ENCODE measurements around the gene CEP135.
"Not testable (repeated sequence)": the region's sequence is repeated elsewhere in the genome, so short reads cannot be mapped to it uniquely, and the experiment has no call there.

The CEP135 gene

GRCh38 chr4:56028165-56028564 is 79.4 kb downstream of the CEP135 start:
- DNase-seq = no peak

DNA sequence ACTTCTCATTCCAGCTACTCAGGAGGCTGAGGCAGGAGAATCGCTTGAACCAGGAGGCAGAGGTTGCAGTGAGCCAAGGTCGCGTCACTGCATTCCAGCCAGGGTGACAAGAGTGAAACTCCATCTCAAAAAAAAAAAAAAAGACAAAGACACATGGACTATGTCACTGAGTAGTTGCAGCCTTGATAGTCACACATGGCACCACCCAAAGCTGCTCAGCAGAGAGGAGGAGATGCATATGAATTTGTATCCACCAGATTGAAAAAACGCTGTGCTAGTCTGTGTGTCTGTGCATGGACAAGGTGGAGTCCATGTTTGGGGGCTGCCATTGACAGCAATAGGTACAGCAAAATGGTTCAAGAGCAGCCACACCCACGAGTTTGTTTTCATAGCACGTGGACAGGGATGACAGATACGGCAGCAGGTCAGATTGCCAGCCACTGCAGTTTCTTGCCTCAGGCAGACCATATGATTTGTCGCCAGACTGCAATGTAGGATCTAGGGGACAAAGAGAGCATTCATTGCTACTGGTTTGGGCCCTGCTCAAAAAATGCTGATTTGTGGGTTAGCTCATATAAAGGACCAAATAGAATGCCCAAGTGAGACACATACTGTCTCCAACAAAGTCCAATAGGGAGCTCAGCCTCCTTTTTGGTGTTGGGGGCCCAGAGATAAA is 89.9 kb downstream of the CEP135 start:
- no peak for DNase-seq

GRCh38 chr4:56040842-56041241 is 92.1 kb downstream of the CEP135 start:
- no peak for DNase-seq

DNA sequence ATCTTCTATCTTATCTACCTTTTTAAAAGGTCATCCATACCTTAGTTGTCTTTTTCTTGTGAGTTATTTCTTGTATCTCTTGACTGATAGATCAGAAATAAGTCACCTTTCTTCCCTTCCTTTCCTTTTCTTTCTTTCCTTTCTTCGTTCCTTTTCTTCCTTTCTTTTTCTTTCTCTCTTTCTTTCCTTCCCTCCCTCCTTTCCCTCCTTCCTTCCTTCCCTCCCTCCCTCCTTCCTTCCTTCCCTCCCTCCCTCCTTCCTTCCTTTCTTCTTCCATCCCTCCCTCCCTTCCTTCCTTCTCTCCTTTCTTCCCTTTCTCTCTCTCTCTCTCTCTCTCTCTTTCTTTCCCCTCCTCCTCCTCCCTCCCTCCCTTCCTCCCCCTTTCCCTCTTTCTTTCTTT is 93.5 kb downstream of the CEP135 start:
- no peak for DNase-seq

GRCh38 chr4:56048383-56048701 is 99.6 kb downstream of the CEP135 start:
- no peak for DNase-seq

DNA sequence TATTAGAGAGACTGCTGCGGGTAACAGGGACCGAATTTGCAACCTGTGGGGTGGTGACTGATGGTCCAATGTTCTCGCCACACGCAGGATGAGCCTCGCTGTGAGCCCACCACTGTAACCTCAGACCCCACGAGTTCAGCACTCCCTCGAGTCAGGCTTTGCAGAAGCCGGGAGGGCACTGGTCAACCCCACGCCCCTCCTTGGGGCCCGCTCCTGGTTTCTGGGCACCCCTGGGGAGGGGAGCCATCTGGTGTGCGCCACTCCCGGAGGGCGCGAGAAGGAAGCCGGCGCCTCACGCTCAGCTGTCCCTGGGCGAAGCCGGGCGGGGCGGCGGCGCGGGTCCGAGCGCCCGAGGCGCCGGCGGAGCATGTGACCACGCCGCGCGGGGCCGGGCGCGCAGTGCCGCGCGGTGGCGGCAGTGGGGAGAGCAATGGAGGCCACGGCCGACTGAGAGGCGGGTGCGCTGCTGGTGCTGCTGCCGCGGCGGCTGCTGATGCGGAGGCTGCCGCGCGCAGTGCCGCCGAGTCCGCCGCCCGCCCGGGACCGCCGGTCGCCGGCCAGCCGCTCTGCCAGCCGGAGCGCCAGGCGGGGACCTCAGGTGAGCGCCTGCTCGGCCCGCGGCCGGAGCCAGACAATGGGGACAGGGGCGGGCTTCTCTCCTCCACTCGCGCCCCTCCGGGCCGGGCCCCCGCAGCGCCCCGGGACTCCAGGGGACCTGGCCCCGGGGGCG is 100.1 kb downstream of the CEP135 start:
- no peak for DNase-seq

DNA sequence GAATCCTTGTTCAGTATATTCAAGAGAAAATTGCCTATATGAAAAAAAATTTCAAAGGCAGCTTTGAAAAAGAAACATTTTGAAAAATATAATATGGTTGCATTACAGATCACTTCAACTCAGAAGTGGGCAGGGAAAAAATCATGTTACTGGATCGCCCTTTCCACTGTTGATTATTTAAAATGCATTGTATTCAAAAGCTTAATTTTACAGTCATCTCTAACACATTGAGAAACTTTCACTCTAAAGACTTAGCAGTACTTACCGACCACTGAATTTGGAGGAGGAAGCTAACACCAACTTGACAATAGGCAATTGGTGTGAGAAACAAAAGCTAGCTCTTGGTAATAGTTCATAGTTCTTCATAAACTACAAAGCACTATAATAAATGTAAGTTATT is 101.9 kb downstream of the CEP135 start:
- no peak for DNase-seq

GRCh38 chr4:56051029-56051709 is 102.4 kb downstream of the CEP135 start:
- DNase-seq = no peak

DNA sequence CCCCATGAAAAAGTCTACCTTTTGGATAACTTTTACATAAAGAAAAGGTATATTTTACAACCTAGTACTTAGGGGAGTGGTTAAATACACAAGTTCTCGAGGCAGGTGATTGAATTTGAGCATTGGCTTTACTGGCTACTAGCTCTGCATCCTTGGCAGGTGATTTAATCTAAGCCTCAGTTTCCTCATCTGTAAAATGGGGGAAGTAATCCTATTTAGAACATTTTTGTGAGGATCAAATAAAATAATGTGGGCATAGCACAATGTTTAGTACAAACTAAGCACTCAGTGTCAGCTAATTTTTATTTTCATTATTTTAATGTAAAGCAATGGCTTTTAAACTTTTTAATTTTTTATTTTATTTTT is 102.9 kb downstream of the CEP135 start:
- DNase-seq = no peak

DNA sequence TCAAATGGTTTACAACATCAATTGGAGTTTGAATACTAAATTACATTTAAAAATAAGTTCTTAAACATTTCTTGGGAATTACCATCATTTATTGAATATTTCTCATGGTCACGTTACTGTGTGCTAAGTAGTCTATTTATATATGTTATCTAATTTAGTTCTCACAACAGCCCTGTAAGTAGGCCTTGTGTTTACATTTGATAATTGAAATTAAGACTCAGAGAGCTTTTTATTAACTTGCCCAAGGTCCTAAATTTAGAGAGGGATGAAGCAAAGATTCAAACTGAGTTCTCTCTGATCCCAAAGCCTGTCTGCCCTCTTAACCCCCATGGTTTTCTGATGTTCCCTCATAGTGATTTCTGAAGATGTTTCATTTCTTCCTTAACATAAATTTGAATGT is 103.7 kb downstream of the CEP135 start:
- DNase-seq = no peak

DNA sequence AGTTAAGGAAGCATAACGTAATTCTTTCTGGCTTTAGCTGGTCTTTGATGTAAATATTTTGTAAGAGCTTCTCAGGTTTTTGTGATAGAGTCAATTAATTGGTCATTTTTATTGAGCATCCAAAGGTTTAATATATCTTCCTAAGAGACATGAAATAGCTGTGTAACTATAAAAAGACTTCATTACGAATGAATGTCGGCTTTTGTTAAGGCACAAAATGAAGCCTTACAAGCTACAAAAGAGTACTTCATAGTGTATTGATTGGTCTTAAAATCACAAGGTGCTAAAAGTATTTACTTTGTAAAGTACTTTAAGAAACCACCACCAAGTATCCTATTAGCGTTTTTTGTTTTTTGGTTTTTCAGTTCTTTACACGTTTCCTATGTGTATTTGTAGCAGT is 104.2 kb downstream of the CEP135 start:
- no peak for DNase-seq

DNA sequence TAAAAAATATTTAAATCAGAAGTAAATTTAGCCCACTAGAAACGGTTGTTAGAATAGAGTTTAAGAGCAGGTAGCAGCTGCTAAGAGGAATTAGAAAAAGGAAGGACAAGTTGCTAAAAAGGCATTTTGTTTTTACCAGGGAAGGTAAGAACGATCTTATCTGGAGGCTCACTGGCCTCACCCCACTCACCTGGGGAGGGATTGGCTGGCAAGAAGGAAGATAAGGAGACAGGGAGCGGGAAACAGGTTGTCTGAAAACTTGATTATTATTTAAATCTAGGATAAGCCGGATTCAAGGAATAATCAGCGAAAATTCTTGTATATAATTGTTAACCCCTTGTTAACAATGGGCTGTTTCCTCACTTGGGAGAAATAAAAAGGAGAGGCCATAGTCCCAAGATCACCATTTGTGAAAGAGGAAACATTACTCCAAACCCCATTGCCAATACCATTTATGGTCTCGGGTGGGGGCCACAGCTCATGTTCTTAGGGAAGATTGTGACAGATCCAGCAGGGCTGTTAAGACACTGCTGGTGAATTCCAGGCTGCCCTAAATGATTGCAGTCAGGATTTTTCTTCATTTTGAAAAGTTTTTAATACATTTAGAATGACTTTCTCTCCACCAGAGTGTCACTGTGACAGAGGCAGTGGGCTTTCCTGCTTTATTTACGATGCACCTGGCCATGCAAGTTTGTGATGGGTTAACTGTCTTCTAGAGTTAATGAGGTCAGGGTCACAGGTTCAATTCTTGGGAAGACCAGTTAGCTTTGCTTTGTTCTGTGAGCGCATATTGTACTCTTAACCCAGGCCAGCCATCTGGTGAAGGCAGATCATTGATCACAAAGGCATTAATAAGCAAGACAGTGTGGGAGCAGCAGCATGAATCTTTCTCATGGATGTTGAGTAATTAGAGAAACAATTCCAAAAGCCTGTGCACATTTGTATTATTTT is 106.6 kb downstream of the CEP135 start:
- no peak for DNase-seq

DNA sequence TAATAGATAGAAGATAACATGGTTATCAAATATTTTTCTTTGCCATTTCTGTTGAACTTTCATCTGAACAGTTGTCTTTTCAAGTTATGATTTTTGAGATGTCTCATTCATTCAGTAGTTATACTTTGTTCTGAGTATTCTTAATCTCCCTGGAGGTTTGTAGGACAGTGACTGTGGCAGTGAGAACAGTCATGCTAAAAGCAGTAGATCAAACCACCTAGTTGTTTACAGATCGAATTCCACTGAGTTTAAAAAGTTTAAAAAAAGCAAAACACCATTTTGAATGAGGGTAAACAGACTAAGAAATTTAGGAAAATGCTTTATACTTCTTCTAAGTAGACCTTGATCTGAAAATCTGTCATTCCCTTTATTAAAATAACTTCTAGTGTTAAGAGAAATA is 107.2 kb downstream of the CEP135 start:
- DNase-seq = no peak

DNA sequence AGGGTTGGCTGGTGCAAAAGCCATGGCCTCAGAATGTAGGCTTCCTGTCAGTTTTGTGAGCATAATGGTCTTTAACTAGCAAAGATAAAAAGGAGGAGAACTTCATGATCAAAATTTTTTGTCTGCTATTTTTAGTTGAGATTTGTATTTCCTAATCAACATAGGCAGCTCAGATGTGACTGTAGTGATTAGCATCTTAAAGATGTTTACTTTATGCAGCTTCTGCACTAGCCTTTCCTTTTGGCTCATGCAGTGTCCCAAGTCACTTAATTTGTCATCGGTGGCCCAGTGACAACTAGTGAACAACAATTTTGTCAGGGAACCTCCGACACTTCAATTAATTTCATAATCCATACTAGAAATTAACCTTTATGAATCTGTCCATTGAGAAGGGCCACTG is 109.8 kb downstream of the CEP135 start:
- no peak for DNase-seq

DNA sequence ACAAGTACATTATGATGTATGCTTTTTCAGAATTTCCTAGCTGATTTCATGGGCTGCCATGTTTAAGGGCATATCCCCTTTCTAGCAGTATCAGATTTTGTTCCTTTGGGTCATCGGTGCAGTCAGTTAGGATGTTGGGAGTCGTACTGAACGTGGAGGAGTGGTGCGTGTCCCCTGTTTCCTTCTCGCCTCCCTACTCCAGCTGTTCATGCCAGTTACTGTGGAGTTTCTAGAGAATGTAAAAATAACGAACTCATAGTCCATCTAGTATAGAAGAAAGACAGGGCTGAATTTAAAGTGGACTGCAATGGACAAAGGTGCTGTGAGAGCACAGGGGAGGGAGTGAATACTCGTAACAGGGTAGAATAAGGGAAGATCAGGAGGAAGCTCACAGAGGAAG is 111.3 kb downstream of the CEP135 start:
- no peak for DNase-seq

GRCh38 chr4:56062106-56062505 is 113.4 kb downstream of the CEP135 start:
- DNase-seq = no peak

GRCh38 chr4:56062526-56063145 is 113.9 kb downstream of the CEP135 start:
- DNase-seq = no peak

DNA sequence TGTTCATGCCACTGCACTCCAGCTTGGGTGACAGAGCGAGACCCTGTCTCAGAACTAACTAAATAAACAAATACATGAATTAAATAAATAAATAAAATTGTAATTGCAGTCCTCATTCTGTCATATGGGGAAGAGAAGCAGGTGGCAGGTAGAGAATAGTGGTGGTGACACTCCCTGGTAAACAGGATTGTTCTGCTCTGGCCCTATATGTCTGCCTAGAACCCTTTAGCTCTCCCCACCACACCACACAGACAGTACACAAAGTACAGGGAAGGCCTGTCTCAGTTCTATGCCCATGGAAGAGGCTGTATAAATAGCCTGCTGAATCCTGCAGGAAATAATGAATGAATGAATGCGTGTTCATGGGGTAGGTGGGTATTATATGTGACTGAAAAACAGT is 117.7 kb downstream of the CEP135 start:
- DNase-seq = no peak

GRCh38 chr4:56067826-56068225 is 119.1 kb downstream of the CEP135 start:
- DNase-seq = no peak

GRCh38 chr4:56072730-56073129 is 124.0 kb downstream of the CEP135 start:
- not testable (repeated sequence) for DNase-seq

GRCh38 chr4:56077676-56078075 is 128.9 kb downstream of the CEP135 start:
- DNase-seq = no peak

DNA sequence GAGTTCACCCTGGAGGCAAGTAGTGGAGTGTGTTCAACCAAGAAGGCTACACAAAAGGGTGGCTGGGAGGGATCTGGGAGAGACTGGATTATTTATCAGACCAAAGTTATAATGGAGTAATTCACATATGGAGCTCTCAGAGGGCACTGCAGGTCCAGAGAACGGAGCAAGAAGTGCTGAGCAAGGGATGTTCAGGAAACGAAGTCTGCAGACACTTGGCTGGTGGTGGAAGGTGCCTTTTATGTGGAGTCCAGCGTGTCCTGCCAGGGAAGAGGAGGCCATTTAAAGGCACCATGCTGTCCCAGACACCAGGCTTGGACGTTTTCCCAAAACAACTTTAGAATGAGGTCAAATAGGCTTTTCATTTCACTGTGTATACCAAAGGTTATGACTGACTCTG is 130.1 kb downstream of the CEP135 start:
- DNase-seq = no peak

DNA sequence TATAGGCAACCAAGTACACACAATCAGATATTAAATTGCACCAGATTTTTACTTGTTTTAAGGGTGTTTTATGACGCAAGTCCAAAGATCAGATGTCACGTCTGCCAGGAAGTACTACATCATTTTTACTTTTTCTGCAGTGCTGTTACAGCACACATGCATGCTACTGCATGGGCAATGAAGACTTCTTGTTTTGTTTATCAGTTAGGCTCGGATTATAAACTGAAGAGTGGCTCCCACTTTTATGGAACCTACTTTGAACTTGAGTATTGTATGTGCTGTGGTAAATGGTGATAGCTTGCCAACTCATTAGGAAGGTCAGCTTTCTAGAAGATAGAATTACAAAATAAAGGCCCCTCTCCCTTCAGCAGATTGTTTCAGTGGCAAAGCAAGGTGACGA is 131.6 kb downstream of the CEP135 start:
- DNase-seq = no peak

All from amniotic stem cell (primary cell).